Measurements from ENCODE around the gene C11orf52.

GRCh38 chr11:111908639-111909305 lies 9.9 kb upstream of the C11orf52 start:
- TF ChIP-seq CTCF (IDR thresholded peaks at IDR 0.05) (no peak), EP300 (IDR thresholded peaks at IDR 0.05) (no peak)

Data from stomach (tissue), 4 donors.